ENCODE data around the gene OR52I1. TPM values are rescaled to one million over a fixed set of nuclear protein-coding genes. Genes with fewer than 3 reads are reported as not detected.

Gene OR52I1
- total RNA-seq, 1 donor from 2014 or later, result 0.27 TPM

DNA sequence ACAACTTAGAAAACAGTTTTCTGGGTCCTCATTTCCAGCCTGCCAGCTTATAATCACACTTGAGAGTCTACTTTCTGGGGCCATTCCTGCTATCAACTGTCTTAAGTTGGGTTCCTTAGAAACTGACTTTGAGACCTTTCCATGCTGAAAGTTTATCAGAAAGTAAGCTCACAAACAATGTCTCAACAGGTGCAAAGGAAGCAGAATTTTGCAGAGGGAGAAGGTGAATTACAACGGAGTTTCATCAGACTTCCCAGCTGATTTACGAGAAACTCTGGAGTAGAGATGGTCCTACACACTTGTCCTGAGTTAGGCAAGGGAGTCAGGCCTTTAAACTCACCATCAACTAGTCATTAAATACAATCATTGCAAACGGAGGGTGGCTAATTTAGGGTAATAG is 17.0 kb upstream of the OR52I1 start:
- no peaks in the 10 kb centered on the region for H3K27me3 Mint-ChIP-seq (ENCODE audit: unreplicated experiment)
- DNase-seq, result no peak
- no peaks in the 10 kb centered on the region for H3K9me3 Mint-ChIP-seq (ENCODE audit: unreplicated experiment)
- H3K27ac Mint-ChIP-seq (ENCODE audit: unreplicated experiment), result no peak overlapping the region
- TF ChIP-seq, protein P1, sequence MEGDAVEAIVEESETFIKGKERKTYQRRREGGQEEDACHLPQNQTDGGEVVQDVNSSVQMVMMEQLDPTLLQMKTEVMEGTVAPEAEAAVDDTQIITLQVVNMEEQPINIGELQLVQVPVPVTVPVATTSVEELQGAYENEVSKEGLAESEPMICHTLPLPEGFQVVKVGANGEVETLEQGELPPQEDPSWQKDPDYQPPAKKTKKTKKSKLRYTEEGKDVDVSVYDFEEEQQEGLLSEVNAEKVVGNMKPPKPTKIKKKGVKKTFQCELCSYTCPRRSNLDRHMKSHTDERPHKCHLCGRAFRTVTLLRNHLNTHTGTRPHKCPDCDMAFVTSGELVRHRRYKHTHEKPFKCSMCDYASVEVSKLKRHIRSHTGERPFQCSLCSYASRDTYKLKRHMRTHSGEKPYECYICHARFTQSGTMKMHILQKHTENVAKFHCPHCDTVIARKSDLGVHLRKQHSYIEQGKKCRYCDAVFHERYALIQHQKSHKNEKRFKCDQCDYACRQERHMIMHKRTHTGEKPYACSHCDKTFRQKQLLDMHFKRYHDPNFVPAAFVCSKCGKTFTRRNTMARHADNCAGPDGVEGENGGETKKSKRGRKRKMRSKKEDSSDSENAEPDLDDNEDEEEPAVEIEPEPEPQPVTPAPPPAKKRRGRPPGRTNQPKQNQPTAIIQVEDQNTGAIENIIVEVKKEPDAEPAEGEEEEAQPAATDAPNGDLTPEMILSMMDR (IDR thresholded peaks at IDR 0.05; ENCODE audit: partially characterized antibody, unreplicated experiment), result no peak
- no peak overlapping the region for H3K4me3 Mint-ChIP-seq (ENCODE audit: unreplicated experiment)
- H3K36me3 Mint-ChIP-seq (ENCODE audit: unreplicated experiment), result no peaks in the 10 kb centered on the region
- no peaks in the 10 kb centered on the region for H3K4me1 Mint-ChIP-seq (ENCODE audit: low read depth, unreplicated experiment)

DNA sequence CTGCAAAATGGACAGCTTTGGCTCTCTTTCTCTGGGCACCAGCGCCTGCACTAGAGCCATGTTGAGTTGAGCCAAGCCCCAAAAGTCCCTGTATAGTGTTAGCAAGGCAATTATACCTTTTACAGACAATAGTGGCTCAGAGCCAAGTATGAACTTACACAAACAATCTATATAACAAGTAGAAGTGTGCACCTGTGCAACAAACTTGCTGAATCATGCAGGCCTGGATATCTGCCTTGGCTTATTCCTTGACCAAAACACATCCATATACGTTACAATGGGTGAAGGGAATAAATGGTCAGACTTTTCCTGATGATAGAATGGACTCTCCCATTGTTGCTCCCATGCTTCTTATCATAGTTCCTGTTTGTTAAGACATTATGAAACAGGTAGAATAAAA is 16.1 kb upstream of the OR52I1 start:
- TF ChIP-seq, protein P1 (IDR thresholded peaks at IDR 0.05; ENCODE audit: partially characterized antibody, unreplicated experiment), result no peak
- Mint-ChIP-seq H3K36me3 (ENCODE audit: unreplicated experiment) (no peaks in the 10 kb centered on the region), H3K27ac (ENCODE audit: unreplicated experiment) (no peak overlapping the region), H3K4me1 (ENCODE audit: low read depth, unreplicated experiment) (no peaks in the 10 kb centered on the region), H3K4me3 (ENCODE audit: unreplicated experiment) (no peak overlapping the region), H3K27me3 (ENCODE audit: unreplicated experiment) (no peaks in the 10 kb centered on the region), H3K9me3 (ENCODE audit: unreplicated experiment) (no peaks in the 10 kb centered on the region)
- DNase-seq, result no peak

DNA sequence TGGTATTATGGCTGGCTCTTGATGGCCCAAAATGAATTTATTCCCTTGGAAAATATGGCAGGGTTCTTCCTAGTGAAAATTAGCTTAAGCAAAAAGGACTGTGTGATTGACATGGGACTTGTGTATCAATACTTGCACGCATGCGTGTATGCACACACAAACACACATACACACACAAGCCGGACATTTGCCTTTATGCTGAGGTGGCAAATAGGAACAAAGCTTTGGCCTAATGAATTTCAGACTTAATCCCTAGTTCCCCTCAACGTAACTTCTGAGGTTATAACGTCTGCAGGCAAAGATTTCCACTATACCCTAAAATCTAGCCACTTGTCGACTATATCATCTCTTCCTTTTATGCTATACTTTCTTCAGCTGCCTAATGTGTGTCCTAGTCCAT is 15.2 kb upstream of the OR52I1 start:
- H3K36me3 Mint-ChIP-seq (ENCODE audit: unreplicated experiment), result no peaks in the 10 kb centered on the region
- no peak overlapping the region for H3K27ac Mint-ChIP-seq (ENCODE audit: unreplicated experiment)
- no peaks in the 10 kb centered on the region for H3K27me3 Mint-ChIP-seq (ENCODE audit: unreplicated experiment)
- no peaks in the 10 kb centered on the region for H3K9me3 Mint-ChIP-seq (ENCODE audit: unreplicated experiment)
- H3K4me1 Mint-ChIP-seq (ENCODE audit: low read depth, unreplicated experiment), result no peaks in the 10 kb centered on the region
- TF ChIP-seq, protein P1 (IDR thresholded peaks at IDR 0.05; ENCODE audit: partially characterized antibody, unreplicated experiment), result no peak
- no peak for DNase-seq
- no peak overlapping the region for H3K4me3 Mint-ChIP-seq (ENCODE audit: unreplicated experiment)

DNA sequence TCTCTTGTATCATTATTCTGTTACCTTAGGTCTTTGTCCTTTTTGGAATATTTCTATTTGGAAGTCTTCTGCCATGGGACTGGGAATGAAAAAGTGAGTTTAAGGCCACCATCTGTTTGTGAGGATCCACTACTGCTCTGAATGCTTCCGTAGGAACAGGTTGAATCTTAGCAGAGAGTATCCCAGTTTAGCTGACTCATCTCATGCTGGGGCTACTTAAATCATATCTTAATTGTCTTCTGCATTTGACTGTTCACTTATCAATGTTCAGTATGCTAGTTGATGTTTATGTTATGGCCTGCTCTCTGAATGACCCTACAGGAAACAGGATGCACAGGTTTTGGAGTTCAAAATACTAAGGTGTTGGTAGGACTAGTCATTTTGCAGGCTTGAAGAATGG is 13.7 kb upstream of the OR52I1 start:
- DNase-seq, result no peak
- Mint-ChIP-seq H3K27ac (ENCODE audit: unreplicated experiment) (no peak overlapping the region), H3K4me1 (ENCODE audit: low read depth, unreplicated experiment) (no peaks in the 10 kb centered on the region), H3K4me3 (ENCODE audit: unreplicated experiment) (no peak overlapping the region), H3K27me3 (ENCODE audit: unreplicated experiment) (no peaks in the 10 kb centered on the region), H3K9me3 (ENCODE audit: unreplicated experiment) (no peaks in the 10 kb centered on the region), H3K36me3 (ENCODE audit: unreplicated experiment) (no peaks in the 10 kb centered on the region)
- TF ChIP-seq, protein P1 (IDR thresholded peaks at IDR 0.05; ENCODE audit: partially characterized antibody, unreplicated experiment), result no peak

DNA sequence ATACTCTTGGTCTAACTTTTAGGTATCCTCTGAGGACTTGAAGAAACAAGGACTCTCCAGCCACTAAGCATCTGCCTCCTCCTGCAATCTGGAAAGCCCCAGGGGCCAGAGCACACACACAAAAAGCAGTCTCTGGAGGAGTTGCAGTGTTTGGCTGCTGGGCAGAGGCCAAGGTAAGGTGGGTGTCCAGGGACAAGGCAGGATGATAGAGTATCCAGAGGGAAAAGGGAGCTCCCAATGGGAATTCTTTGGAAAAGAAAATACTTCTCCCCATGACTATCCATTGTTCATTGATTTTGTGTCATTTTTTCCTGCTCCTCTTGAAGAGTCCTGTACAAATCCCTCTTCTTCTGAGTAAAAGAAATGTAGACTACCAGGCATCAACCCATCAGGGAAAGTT is 12.4 kb upstream of the OR52I1 start, which contains the start of gene OR52I2:
Gene OR52I2 (plus strand): TSS at position 301 of the 400 bp plus-strand sequence.
- H3K36me3 Mint-ChIP-seq (ENCODE audit: unreplicated experiment), result no peaks in the 10 kb centered on the region
- DNase-seq, result no peak
- H3K9me3 Mint-ChIP-seq (ENCODE audit: unreplicated experiment), result no peaks in the 10 kb centered on the region
- no peaks in the 10 kb centered on the region for H3K4me1 Mint-ChIP-seq (ENCODE audit: low read depth, unreplicated experiment)
- no peak within 1 kb of the TSS for H3K4me3 Mint-ChIP-seq (ENCODE audit: unreplicated experiment)
- no peaks in the 10 kb centered on the region for H3K27me3 Mint-ChIP-seq (ENCODE audit: unreplicated experiment)
- TF ChIP-seq, protein P1 (IDR thresholded peaks at IDR 0.05; ENCODE audit: partially characterized antibody, unreplicated experiment), result no peak
- H3K27ac Mint-ChIP-seq (ENCODE audit: unreplicated experiment), result no peak within 1 kb of the TSS

Data from glutamatergic neuron (in vitro differentiated cells).